H1 (cell line): ENCODE results near the gene RPRML. TPM values are rescaled to one million over a fixed set of nuclear protein-coding genes. Genes with fewer than 3 reads are reported as not detected.

Experiments
- KDM1A ChIP-seq: fragments of 200-600, 300-600 bp; sonication (generic); IDR thresholded peaks from 2 replicates; pipeline ENCODE4 v1.7.1; 2016; ENCODE audit warnings: mild to moderate bottlenecking, low read length, borderline replicate concordance
- SP1 ChIP-seq: IDR thresholded peaks from 2 replicates; pipeline ENCODE4 v1.6.1; 2011; ENCODE audit warnings: low read depth, low read length
- SUZ12 ChIP-seq: fragments of 200-600 bp; sonication (generic); IDR thresholded peaks from 2 replicates; pipeline ENCODE4 v1.6.1; 2012; ENCODE audit warnings: mild to moderate bottlenecking, inconsistent platforms, low read length, moderate library complexity, mixed read lengths
- TEAD4 ChIP-seq: IDR thresholded peaks from 2 replicates; pipeline ENCODE4 v1.6.1; 2012; ENCODE audit warnings: low read depth, low read length, inconsistent platforms, mixed read lengths
- polyA plus RNA-seq, 7 experiments: library from polyadenylated mRNA; depleted of rRNA in 3 of 7; stranded (reverse) in 5 of 7; unstranded in 2 of 7; fragments of >200 nt in 5 of 7; fragments of 200-250 nt in 2 of 7; gene quantifications; 1 replicate in 5 of 7; 2 replicates in 1 of 7; 4 replicates in 1 of 7; pipeline versions ENCODE4 v1.2.1 to v1.2.3, GENCODE V29; 2011 to 2013; ENCODE audit warnings: missing spikeins in 2 of 7, mixed read lengths in 2 of 7
- total RNA-seq: library from RNA; stranded (reverse); fragmentation: NEBNext Ultra II Directional; extraction: Animal tissue kit (Norgen Biotek cat#: 25700); gene quantifications from 2 replicates; pipeline ENCODE4 v1.2.1, GENCODE V29; 2021

The RPRML gene
- total and polyA plus RNA-seq, 2 of the 8 experiments (the other 6 are each of a cell fraction or from before 2014, with no cell fraction given), result 3.5 to 5.5 TPM

GRCh38 chr17:46950997-46951621, 27.9 kb downstream of the RPRML start (continued):
- TF ChIP-seq KDM1A (no peak), TEAD4 (no peak), SP1 (no peak), SUZ12 (no peak)
